ENCODE measurements around the gene CHTF18.

CHTF18 gene

GRCh38 chr16:842711-843560, 54.5 kb downstream of the CHTF18 start:
- Histone ChIP-seq H3K9ac (ENCODE audit: low read depth, low read length, poor library complexity, severe bottlenecking) (no peak overlapping the region), H3K4me1 (ENCODE audit: insufficient read depth, low read length, poor library complexity, severe bottlenecking) (no peaks in the 10 kb centered on the region)

GRCh38 chr16:843771-844170, 55.4 kb downstream of the CHTF18 start:
- Histone ChIP-seq H3K9me2 (replicated peaks; ENCODE audit: low read depth, low read length) (no peaks in the 10 kb centered on the region), H3K4me2 (ENCODE audit: low read depth, low read length, poor library complexity, severe bottlenecking) (no peak overlapping the region), H3K36me3 (ENCODE audit: insufficient read depth, low read length) (no peaks in the 10 kb centered on the region), H3K9ac (ENCODE audit: low read depth, low read length, poor library complexity, severe bottlenecking) (no peak overlapping the region), H3K4me3 (ENCODE audit: low read length, poor library complexity, severe bottlenecking) (no peak overlapping the region), H2AFZ (ENCODE audit: low read length) (no peak overlapping the region), H3K27me3 (ENCODE audit: insufficient read depth, low read length, poor library complexity, severe bottlenecking) (no peaks in the 10 kb centered on the region), H4K20me1 (ENCODE audit: insufficient read depth, low read length, poor library complexity, severe bottlenecking) (no peaks in the 10 kb centered on the region), H3K79me2 (ENCODE audit: insufficient read depth, low read length) (no peaks in the 10 kb centered on the region), H3K4me1 (ENCODE audit: insufficient read depth, low read length, poor library complexity, severe bottlenecking) (no peaks in the 10 kb centered on the region), H3F3A (ENCODE audit: low read depth) (no peaks in the 10 kb centered on the region), H3K9me3 (ENCODE audit: insufficient read depth, low read depth, low read length) (no peaks in the 10 kb centered on the region; the same call in 1 of the 2 replicates)
- TF ChIP-seq CTCF (conservative IDR thresholded peaks at IDR 0.05; ENCODE audit: low read length) (no peak), EZH2phosphoT487 (IDR thresholded peaks at IDR 0.05; ENCODE audit: borderline replicate concordance) (no peak)

More at GRCh38 chr16:842711-843560, 54.5 kb downstream of the CHTF18 start:
- no peak overlapping the region for H3K4me2 ChIP-seq (ENCODE audit: low read depth, low read length, poor library complexity, severe bottlenecking)
- H4K20me1 ChIP-seq (ENCODE audit: insufficient read depth, low read length, poor library complexity, severe bottlenecking) = no peaks in the 10 kb centered on the region
- no peaks in the 10 kb centered on the region for H3K79me2 ChIP-seq (ENCODE audit: insufficient read depth, low read length)
- no peaks in the 10 kb centered on the region for H3K9me2 ChIP-seq (replicated peaks; ENCODE audit: low read depth, low read length)
- H3K9me3 ChIP-seq (ENCODE audit: insufficient read depth, low read depth, low read length) = no peaks in the 10 kb centered on the region; the same call in 1 of the 2 replicates
- TF ChIP-seq EZH2phosphoT487 (IDR thresholded peaks at IDR 0.05; ENCODE audit: borderline replicate concordance) (no peak), CTCF (conservative IDR thresholded peaks at IDR 0.05; ENCODE audit: low read length) (no peak)
- no peaks in the 10 kb centered on the region for H3K36me3 ChIP-seq (ENCODE audit: insufficient read depth, low read length)
- H2AFZ ChIP-seq (ENCODE audit: low read length) = no peak overlapping the region
- H3K27me3 ChIP-seq (ENCODE audit: insufficient read depth, low read length, poor library complexity, severe bottlenecking) = no peaks in the 10 kb centered on the region
- H3F3A ChIP-seq (ENCODE audit: low read depth) = no peaks in the 10 kb centered on the region
- H3K4me3 ChIP-seq (ENCODE audit: low read length, poor library complexity, severe bottlenecking) = no peak overlapping the region

DNA sequence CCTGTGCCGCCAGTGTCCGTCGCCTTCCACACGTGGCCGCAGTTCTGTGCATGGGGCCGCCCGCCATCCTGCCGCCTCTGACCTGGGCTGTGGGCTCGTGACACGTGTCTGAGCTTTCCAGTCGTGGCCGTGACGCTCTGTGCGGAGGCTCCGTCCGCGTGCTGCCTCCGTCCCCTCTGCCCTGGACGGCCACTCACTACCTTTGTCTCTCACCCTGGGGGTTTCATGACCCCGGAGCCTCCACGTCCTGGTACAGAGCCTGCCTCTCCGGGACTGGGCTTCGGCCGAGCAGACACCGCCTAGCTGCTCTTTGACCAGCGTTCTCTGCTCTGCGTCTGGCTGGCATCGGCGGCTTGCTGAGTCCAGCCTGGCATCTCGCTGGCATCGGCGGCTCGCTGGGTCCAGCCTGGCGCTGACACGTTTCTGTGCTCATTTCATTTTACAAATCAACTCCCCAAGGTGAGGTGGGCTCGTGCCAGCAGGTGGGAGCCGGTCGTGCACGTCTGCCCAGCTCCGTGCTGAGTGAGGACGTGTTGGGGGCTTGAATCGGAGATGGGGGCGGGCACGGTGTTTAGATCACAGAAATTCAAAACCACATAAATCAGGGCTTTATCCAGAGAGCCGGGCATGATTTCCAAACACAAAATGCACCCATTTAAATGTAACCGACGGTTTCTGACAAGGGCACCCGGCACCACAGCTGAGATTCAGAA, 56.4 kb downstream of the CHTF18 start:
- no peaks in the 10 kb centered on the region for H3F3A ChIP-seq (ENCODE audit: low read depth)
- no peak overlapping the region for H3K9ac ChIP-seq (ENCODE audit: low read depth, low read length, poor library complexity, severe bottlenecking)
- H3K36me3 ChIP-seq (ENCODE audit: insufficient read depth, low read length) = no peaks in the 10 kb centered on the region
- H3K9me3 ChIP-seq (ENCODE audit: insufficient read depth, low read depth, low read length) = no peaks in the 10 kb centered on the region; the same call in 1 of the 2 replicates
- H4K20me1 ChIP-seq (ENCODE audit: insufficient read depth, low read length, poor library complexity, severe bottlenecking) = no peaks in the 10 kb centered on the region
- H2AFZ ChIP-seq (ENCODE audit: low read length) = no peak overlapping the region
- H3K27me3 ChIP-seq (ENCODE audit: insufficient read depth, low read length, poor library complexity, severe bottlenecking) = no peaks in the 10 kb centered on the region
- no peak overlapping the region for H3K4me3 ChIP-seq (ENCODE audit: low read length, poor library complexity, severe bottlenecking)
- H3K4me1 ChIP-seq (ENCODE audit: insufficient read depth, low read length, poor library complexity, severe bottlenecking) = no peaks in the 10 kb centered on the region
- TF ChIP-seq EZH2phosphoT487 (IDR thresholded peaks at IDR 0.05; ENCODE audit: borderline replicate concordance) = no peak
- no peak for TF ChIP-seq CTCF (conservative IDR thresholded peaks at IDR 0.05; ENCODE audit: low read length)
- H3K79me2 ChIP-seq (ENCODE audit: insufficient read depth, low read length) = no peaks in the 10 kb centered on the region
- H3K9me2 ChIP-seq (replicated peaks; ENCODE audit: low read depth, low read length) = no peaks in the 10 kb centered on the region
- H3K4me2 ChIP-seq (ENCODE audit: low read depth, low read length, poor library complexity, severe bottlenecking) = no peak overlapping the region

Data from Loucy (cell line).